HG02840 (cell line): Measurements from ENCODE around the gene GSTM2.

Experiments
- ATAC-seq: cut with Tn5 transposase; IDR thresholded peaks from one replicate; pipeline ENCODE4 v1.9.1; 2021; ENCODE audit warnings: mild to moderate bottlenecking, moderate library complexity, moderate number of reproducible peaks; ENCODE audit not compliant: unreplicated experiment, low FRiP score

GSTM2 gene

GRCh38 chr1:109629372-109630030 is 38.4 kb upstream of the GSTM2 start:
- ATAC-seq: no peak

GRCh38 chr1:109630081-109630897 is 37.6 kb upstream of the GSTM2 start:
- ATAC-seq: no peak

- ATAC-seq: no peak
Observed at GRCh38 chr1:109630898-109631512, 36.9 kb upstream of the GSTM2 start.

GRCh38 chr1:109631513-109632505 is 36.0 kb upstream of the GSTM2 start:
- ATAC-seq: no peak

- ATAC-seq: no peak
Observed at GRCh38 chr1:109632671-109633346, 35.0 kb upstream of the GSTM2 start.

- no peak for ATAC-seq
Observed at GRCh38 chr1:109634292-109634691, 33.6 kb upstream of the GSTM2 start.

- no peak for ATAC-seq
Observed at GRCh38 chr1:109634771-109635750, 32.8 kb upstream of the GSTM2 start.

GRCh38 chr1:109635862-109636200 is 32.0 kb upstream of the GSTM2 start:
- ATAC-seq: no peak

- ATAC-seq: no peak
Observed at GRCh38 chr1:109636201-109636952, 31.5 kb upstream of the GSTM2 start.

- no peak for ATAC-seq
Observed at GRCh38 chr1:109637446-109637845, 30.4 kb upstream of the GSTM2 start.

- no peak for ATAC-seq
Observed at GRCh38 chr1:109639063-109639840, 28.6 kb upstream of the GSTM2 start.

GRCh38 chr1:109639841-109640184 is 28.0 kb upstream of the GSTM2 start:
- ATAC-seq: no peak

- ATAC-seq: no peak
Observed at GRCh38 chr1:109640285-109640865, 27.5 kb upstream of the GSTM2 start.

GRCh38 chr1:109641078-109641740 is 26.6 kb upstream of the GSTM2 start:
- no peak for ATAC-seq

GRCh38 chr1:109641861-109642260 is 26.0 kb upstream of the GSTM2 start:
- ATAC-seq: no peak

- no peak for ATAC-seq
Observed at GRCh38 chr1:109642626-109643025, 25.2 kb upstream of the GSTM2 start.
